Brain microvascular endothelial cell (primary cell): ENCODE results near the gene HCN4.

Experiments
- DNase-seq: peaks from one replicate; pipeline ENCODE4 v3.0.0-alpha.2; 2020
- H3K27ac ChIP-seq: fragments of 250-450 bp; sonication (Bioruptor Pico); 2 replicates; pipeline ENCODE4 v1.5.1; 2020; ENCODE audit warnings: mild to moderate bottlenecking, moderate library complexity
- H3K27me3 ChIP-seq: fragments of 250-450 bp; sonication (Bioruptor Pico); replicated peaks from 2 replicates; pipeline ENCODE4 v1.5.1; 2020; ENCODE audit warnings: mild to moderate bottlenecking
- H3K36me3 ChIP-seq: fragments of 250-450 bp; sonication (Bioruptor Pico); replicated peaks from 2 replicates; pipeline ENCODE4 v1.5.1; 2020; ENCODE audit warnings: mild to moderate bottlenecking
- H3K4me3 ChIP-seq: 2 replicates; pipeline ENCODE4 v1.5.1; 2011; ENCODE audit warnings: low read depth, mild to moderate bottlenecking, control low read depth, low read length, moderate library complexity
- CTCF ChIP-seq: IDR thresholded peaks from 2 replicates; pipeline ENCODE4 v1.5.1; 2011; ENCODE audit warnings: low read depth, mild to moderate bottlenecking, moderate library complexity, low read length, control low read depth, inconsistent platforms; ENCODE audit errors: missing control alignments
- in situ Hi-C: cut with HindIII; loops from 2 replicates; pipeline ENCODE4 v1.10.0; 2017; ENCODE audit warnings: low sequenced_read_pairs, low pct_ligation_motif_present

Gene HCN4

DNA sequence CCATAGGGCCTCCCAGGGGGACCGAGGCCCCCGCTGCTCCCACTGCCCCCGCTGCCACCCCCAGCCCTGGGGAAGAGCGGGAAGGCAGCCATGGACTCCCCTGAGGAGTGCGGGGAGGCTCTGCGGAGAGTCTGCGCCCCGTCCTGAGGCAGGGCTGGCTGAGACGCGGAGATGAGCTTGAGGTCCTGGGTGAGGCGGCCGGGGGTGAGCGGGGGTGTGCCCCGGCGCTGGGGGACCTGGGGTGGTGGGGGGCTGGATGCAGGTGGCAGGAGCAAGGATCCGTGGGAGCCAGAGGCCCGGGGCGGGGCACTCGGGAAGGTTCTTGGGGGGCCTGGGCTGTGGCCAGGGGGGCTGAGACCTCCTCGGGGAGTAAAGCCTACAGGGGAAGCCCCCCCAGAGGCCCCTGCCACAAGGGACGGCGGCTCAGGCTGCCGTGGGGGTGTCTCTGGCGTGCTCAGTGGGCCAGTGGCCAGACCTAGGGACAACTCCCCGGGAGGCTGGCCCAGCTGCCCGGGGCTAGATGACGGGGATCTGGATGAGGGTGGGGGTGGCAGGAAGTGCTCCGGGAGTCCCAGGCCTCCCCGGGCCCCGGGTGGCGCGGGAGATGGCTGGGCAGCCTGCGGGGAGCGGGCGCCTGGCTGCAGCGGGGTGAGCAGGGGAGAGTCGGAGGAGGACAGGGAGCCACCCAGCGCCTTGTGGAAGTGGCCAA, 45.9 kb downstream of the HCN4 start:
- Histone ChIP-seq H3K27ac (no peak overlapping the region), H3K36me3 (no peaks in the 10 kb centered on the region), H3K27me3 (peaks cover 2% of the 10 kb centered on the region), H3K4me3 (no peak overlapping the region)
- DNase-seq: no peak
- in situ Hi-C loops: no loop called here
- no peak for TF ChIP-seq CTCF

GRCh38 chr15:73321496-73322450, 47.0 kb downstream of the HCN4 start:
- Histone ChIP-seq H3K27ac (no peak overlapping the region), H3K4me3 (no peak overlapping the region), H3K27me3 (peaks cover 2% of the 10 kb centered on the region), H3K36me3 (no peaks in the 10 kb centered on the region)
- TF ChIP-seq CTCF: no peak
- in situ Hi-C loops: no loop called here
- no peak for DNase-seq

DNA sequence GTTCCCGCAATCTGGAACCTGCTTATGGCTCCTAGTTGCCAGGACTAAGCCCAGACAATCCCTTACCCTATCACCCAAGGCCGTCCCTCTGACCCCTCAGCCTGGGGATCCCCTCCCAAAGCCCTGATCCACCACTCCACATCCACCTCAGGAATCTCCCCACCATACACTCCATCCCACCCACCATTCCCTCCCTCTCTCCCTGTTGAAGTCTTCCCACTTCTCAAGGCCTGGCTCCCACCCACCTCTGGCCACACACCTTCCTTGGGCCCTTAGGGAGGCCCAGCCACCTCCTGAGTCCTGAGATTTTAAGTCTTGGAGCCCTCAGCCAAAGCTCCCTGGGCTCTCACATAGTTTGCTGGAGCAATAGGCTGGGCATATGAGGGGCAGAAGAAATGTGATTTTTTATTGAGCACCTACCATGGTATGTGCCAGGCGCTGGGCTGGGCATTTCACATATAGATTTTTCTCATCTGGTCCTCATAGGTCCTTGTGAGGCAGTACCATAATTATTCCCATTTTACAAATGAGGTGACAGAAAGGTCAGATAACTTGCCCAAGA, 48.1 kb downstream of the HCN4 start:
- in situ Hi-C loops: no loop called here
- H3K27me3 ChIP-seq: peaks cover 2% of the 10 kb centered on the region
- DNase-seq: no peak
- no peak overlapping the region for H3K27ac ChIP-seq
- H3K36me3 ChIP-seq: no peaks in the 10 kb centered on the region
- H3K4me3 ChIP-seq: no peak overlapping the region
- TF ChIP-seq CTCF: no peak

DNA sequence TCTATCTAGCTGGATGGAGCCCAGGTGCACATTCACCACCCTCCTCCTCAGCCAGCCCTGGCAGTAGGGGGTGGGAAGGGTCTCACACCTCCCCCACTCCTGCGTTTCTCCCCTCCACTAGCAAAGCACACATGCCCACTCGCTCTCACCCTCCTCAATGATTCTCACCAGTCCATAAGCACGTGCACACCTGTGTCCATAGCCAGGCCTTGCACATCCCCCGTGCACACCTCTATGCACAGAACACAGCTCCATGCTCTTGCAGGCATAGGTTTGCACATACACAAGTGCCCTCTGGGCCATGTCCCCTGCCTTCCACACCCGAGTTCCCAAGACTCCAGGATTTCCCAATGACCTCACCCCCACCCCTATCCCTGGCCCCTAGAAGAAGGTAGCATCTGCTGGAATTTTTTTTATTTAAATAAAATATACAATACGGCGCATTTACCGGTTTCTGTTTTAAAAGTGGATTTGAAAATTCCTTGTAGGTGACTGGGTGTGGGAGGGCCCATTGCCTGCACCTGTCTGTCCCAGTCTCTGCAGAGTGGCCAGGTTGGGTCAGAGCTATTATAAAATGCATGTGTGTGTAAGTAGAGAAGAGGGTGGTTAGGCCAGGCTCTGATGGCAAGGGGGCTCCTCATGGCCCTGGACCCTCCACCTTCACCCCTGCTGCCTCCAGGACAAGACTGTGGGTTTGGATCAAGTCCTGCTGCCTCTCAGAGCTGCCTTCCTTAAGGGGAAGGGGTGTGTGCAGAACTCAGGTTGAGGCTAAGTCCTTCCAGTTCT, 49.1 kb downstream of the HCN4 start:
- no peak overlapping the region for H3K27ac ChIP-seq
- H3K27me3 ChIP-seq: peaks cover 2% of the 10 kb centered on the region
- in situ Hi-C loops: no loop called here
- DNase-seq: no peak
- no peak for TF ChIP-seq CTCF
- H3K36me3 ChIP-seq: no peaks in the 10 kb centered on the region
- no peak overlapping the region for H3K4me3 ChIP-seq

GRCh38 chr15:73318463-73319351, 50.1 kb downstream of the HCN4 start:
- Histone ChIP-seq H3K4me3 (no peak overlapping the region), H3K27me3 (peaks cover 2% of the 10 kb centered on the region), H3K36me3 (no peaks in the 10 kb centered on the region), H3K27ac (no peak overlapping the region)
- no peak for DNase-seq
- in situ Hi-C loops: no loop called here
- TF ChIP-seq CTCF: no peak
